A549 (cell line): ENCODE data around the gene ADSL. TPM values are rescaled to one million over a fixed set of nuclear protein-coding genes. Genes with fewer than 3 reads are reported as not detected.

Experiments used
- ATAC-seq, 2 experiments: fragments of 200-7000 bp in 1 of 2; fragments of >200 bp in 1 of 2; cut with Nextera tagmentation in 1 of 2; cut with Tn5 transposase in 1 of 2; 3 replicates each; pipeline versions ENCODE4 v1.8.0 to v1.9.1; 2018 to 2020; ENCODE audit warnings: mild to moderate bottlenecking in 1 of 2, moderate library complexity in 1 of 2
- CTCF ChIA-PET: fragments of 300-600 bp; sonication (Branson Sonifier 250); formaldehyde crosslinking; extraction: SDS; loops from one replicate; lab custom pipeline; 2021; ENCODE audit warnings: antibody characterized with exemption, inconsistent platforms; lab: Yijun Ruan, JAX
- POLR2A ChIA-PET: fragments of 350-600 bp; formaldehyde crosslinking; extraction: SDS; loops from one replicate; lab custom pipeline; 2021; ENCODE audit warnings: antibody characterized with exemption, inconsistent platforms; lab: Yijun Ruan, JAX
- DNase-seq, 2 experiments: peaks; one replicate each; pipeline versions ENCODE4 v3.0.0 to v3.0.0-alpha.2; 2011 to 2016; ENCODE audit warnings: low read depth in 1 of 2, low spot score in 1 of 2
- FAIRE-seq: peaks from 2 replicates; lab custom pipeline; 2011; peaks lifted over from hg19 to GRCh38; lab: Jason Lieb, UNC
- H3K27ac ChIP-seq, 2 experiments: fragments of >200 bp; sonication (Bioruptor Twin); formaldehyde crosslinking; 3 replicates each; pipeline ENCODE4 v1.5.1; 2016 to 2017
- H3K4me1 ChIP-seq: fragments of >200 bp; sonication (Bioruptor Twin); formaldehyde crosslinking; 3 replicates; pipeline ENCODE4 v1.6.1; 2016
- H3K4me2 ChIP-seq: fragments of >200 bp; sonication (Bioruptor Twin); formaldehyde crosslinking; 3 replicates; pipeline ENCODE4 v1.6.1; 2016
- H3K4me3 ChIP-seq: fragments of >200 bp; sonication (Bioruptor Twin); formaldehyde crosslinking; 3 replicates; pipeline ENCODE4 v1.5.1; 2016
- H3K9me3 ChIP-seq: fragments of >200 bp; sonication (Bioruptor Twin); formaldehyde crosslinking; 3 replicates; pipeline ENCODE4 v1.6.1; 2016
- BHLHE40 ChIP-seq: IDR thresholded peaks from 2 replicates; pipeline ENCODE4 v1.6.1; 2012; ENCODE audit warnings: low read depth, low read length, inconsistent platforms
- CHD2 ChIP-seq: fragments of 150-350 bp; IDR thresholded peaks from 2 replicates; pipeline ENCODE4 v1.6.1; 2014; ENCODE audit warnings: low read length; ENCODE audit not compliant: partially characterized antibody
- EP300 ChIP-seq, 2 experiments: fragments of >200 bp; sonication (Bioruptor Twin); formaldehyde crosslinking; IDR thresholded peaks; 2 replicates in 1 of 2; 3 replicates in 1 of 2; pipeline ENCODE4 v1.6.1; 2016 to 2017
- FOSB ChIP-seq: fragments of 250-450 bp; sonication (Bioruptor Pico); IDR thresholded peaks from 2 replicates; pipeline ENCODE4 v1.5.0; 2020; ENCODE audit warnings: mild to moderate bottlenecking, moderate library complexity
- FOSL2 ChIP-seq, 2 experiments: fragments of 450-650 bp in 1 of 2; fragments of >200 bp in 1 of 2; sonication (Bioruptor Twin) in 1 of 2; formaldehyde crosslinking; IDR thresholded peaks; 2 replicates each; pipeline versions ENCODE4 v1.5.0 to v1.6.1; 2016 to 2020; ENCODE audit warnings: mild to moderate bottlenecking in 1 of 2, moderate library complexity in 1 of 2
- HDAC2 ChIP-seq: fragments of 200-600 bp; sonication (generic); IDR thresholded peaks from 2 replicates; pipeline ENCODE4 v1.6.1; 2016
- HOXA7 ChIP-seq: fragments of 250-450 bp; sonication (Bioruptor Pico); IDR thresholded peaks from 2 replicates; pipeline ENCODE4 v1.5.0; 2020; ENCODE audit warnings: mild to moderate bottlenecking, moderate library complexity
- HOXB13 ChIP-seq: fragments of 250-450 bp; sonication (Bioruptor Pico); IDR thresholded peaks from 2 replicates; pipeline ENCODE4 v1.5.0; 2020; ENCODE audit warnings: low read depth, mild to moderate bottlenecking, moderate library complexity
- HOXB5 ChIP-seq: fragments of 250-450 bp; sonication (Bioruptor Pico); IDR thresholded peaks from 2 replicates; pipeline ENCODE4 v1.5.0; 2020; ENCODE audit warnings: mild to moderate bottlenecking, moderate library complexity
- JUN ChIP-seq, 2 experiments: fragments of >200 bp; sonication (Bioruptor Twin); formaldehyde crosslinking; IDR thresholded peaks; 2 replicates in 1 of 2; 3 replicates in 1 of 2; pipeline ENCODE4 v1.6.1; 2016 to 2017
- KDM5A ChIP-seq: fragments of 200-600 bp; sonication (generic); IDR thresholded peaks from 2 replicates; pipeline ENCODE4 v1.6.1; 2016; ENCODE audit warnings: antibody characterized with exemption, mild to moderate bottlenecking
- MAZ ChIP-seq: fragments of 150-350 bp; IDR thresholded peaks from 2 replicates; pipeline ENCODE4 v1.6.1; 2014; ENCODE audit warnings: antibody characterized with exemption, low read depth, low read length, borderline replicate concordance
- RAD21 ChIP-seq, 2 experiments: fragments of >200 bp in 1 of 2; sonication (Bioruptor Twin) in 1 of 2; formaldehyde crosslinking in 1 of 2; IDR thresholded peaks in 1 of 2; conservative IDR thresholded peaks in 1 of 2; 2 replicates in 1 of 2; 3 replicates in 1 of 2; pipeline ENCODE4 v1.6.1; 2012 to 2018; ENCODE audit warnings: inconsistent platforms in 1 of 2
- RARB ChIP-seq: fragments of 250-450 bp; sonication (Bioruptor Pico); IDR thresholded peaks from 2 replicates; pipeline ENCODE4 v1.8.0; 2021; ENCODE audit warnings: mild to moderate bottlenecking, moderate library complexity
- RCOR1 ChIP-seq: fragments of 150-350 bp; IDR thresholded peaks from 2 replicates; pipeline ENCODE4 v1.6.1; 2014; ENCODE audit warnings: antibody characterized with exemption, low read length, low read depth
- RFX5 ChIP-seq: fragments of 450-650 bp; IDR thresholded peaks from 2 replicates; pipeline ENCODE4 v1.7.1; 2014; ENCODE audit warnings: antibody characterized with exemption, mild to moderate bottlenecking, moderate library complexity
- SMC3 ChIP-seq: fragments of >200 bp; sonication (Bioruptor Twin); formaldehyde crosslinking; IDR thresholded peaks from 3 replicates; pipeline ENCODE4 v1.6.1; 2018; ENCODE audit warnings: inconsistent platforms
- TP53 ChIP-seq: fragments of 250-450 bp; sonication (Bioruptor Pico); IDR thresholded peaks from 2 replicates; pipeline ENCODE4 v1.5.0; 2021; ENCODE audit warnings: mild to moderate bottlenecking, moderate library complexity
- ZC3H11A ChIP-seq: fragments of 450-650 bp; IDR thresholded peaks from 2 replicates; pipeline ENCODE4 v1.6.1; 2014; ENCODE audit warnings: antibody characterized with exemption, mild to moderate bottlenecking
- ZFP36 ChIP-seq: fragments of 450-650 bp; IDR thresholded peaks from 2 replicates; pipeline ENCODE4 v1.6.1; 2014; ENCODE audit warnings: borderline replicate concordance; ENCODE audit not compliant: partially characterized antibody
- WGBS: methylation state at CpG from one replicate; pipeline ENCODE4 v1.1.6; 2017; ENCODE audit errors: missing lambda C conversion rate; 5-methylcytosine and 5-hydroxymethylcytosine counted together
- polyA plus RNA-seq, 4 experiments: library from polyadenylated mRNA; depleted of rRNA in 3 of 4; stranded (reverse); fragments of >200 nt; fragmentation: RNase III in 1 of 4; extraction: RNeasy Plus Mini Kit Qiagen cat#74134 plus additional on column Dnase treatment in 1 of 4; gene quantifications; 2 replicates in 3 of 4; 3 replicates in 1 of 4; pipeline ENCODE4 v1.2.3, GENCODE V29; 2011 to 2017
- TF ChIP-seq, protein P1 (sequence below): fragments of 450-650 bp; IDR thresholded peaks from 2 replicates; pipeline ENCODE4 v1.6.1; 2014; ENCODE audit warnings: antibody characterized with exemption
- TF ChIP-seq, protein P2 (sequence below): fragments of 250-450 bp; sonication (Bioruptor Pico); IDR thresholded peaks from 2 replicates; pipeline ENCODE4 v1.5.0; 2021; ENCODE audit warnings: mild to moderate bottlenecking, moderate library complexity, borderline replicate concordance
- TF ChIP-seq, protein P3 (sequence below): fragments of >200 bp; sonication (Bioruptor Twin); formaldehyde crosslinking; IDR thresholded peaks from 3 replicates; pipeline ENCODE4 v1.5.1; 2016
- TF ChIP-seq, protein P4 (sequence below): IDR thresholded peaks from 2 replicates; pipeline ENCODE4 v1.6.1; 2012

ADSL gene
- polyA plus RNA-seq, 2 of the 4 experiments (the other 2 are of a cell fraction), result 85.6 to 126 TPM

DNA sequence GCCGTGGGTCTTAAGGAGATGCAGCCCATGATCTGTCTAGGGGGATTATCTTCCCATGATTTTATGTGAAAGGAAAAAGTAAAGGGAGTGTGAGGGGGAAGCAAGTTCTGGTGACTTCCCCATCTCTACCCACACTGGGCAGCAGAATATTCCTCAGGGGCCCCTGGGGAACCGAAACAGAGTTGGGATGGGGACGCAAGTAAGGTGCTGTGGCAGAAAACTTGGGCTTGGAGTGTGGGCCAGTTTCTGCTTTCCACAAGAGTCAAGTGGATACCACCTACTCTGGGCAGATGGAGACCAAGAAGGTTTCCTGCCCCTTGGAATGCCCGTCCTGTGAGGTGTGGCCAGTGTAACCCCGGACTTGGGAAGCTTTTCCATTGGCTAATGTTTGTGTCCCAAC, 88.4 kb downstream of the ADSL start:
- WGBS, result 91% methylated on average over 5 of the region's 5 CpGs
- FAIRE-seq (no peak), DNase-seq (no peak), ATAC-seq (no peak)
- ChIA-PET CTCF (interaction anchor here (0.6 to 7.3 kb wide), 4 partner anchors 12 to 210 kb away, joined by 3 to 70 read pairs (median 28); no protein-coding TSS in a partner anchor), POLR2A (no interaction called here)
- H3K9me3 ChIP-seq, result no peaks in the 10 kb centered on the region
- no peak overlapping the region for H3K4me3 ChIP-seq
- H3K4me2 ChIP-seq, result no peak overlapping the region
- TF ChIP-seq, protein P1, sequence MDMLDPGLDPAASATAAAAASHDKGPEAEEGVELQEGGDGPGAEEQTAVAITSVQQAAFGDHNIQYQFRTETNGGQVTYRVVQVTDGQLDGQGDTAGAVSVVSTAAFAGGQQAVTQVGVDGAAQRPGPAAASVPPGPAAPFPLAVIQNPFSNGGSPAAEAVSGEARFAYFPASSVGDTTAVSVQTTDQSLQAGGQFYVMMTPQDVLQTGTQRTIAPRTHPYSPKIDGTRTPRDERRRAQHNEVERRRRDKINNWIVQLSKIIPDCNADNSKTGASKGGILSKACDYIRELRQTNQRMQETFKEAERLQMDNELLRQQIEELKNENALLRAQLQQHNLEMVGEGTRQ, result no peak
- TF ChIP-seq CHD2 (no peak), BHLHE40 (no peak), FOSL2 (IDR thresholded peaks at IDR 0.05) (no peak), FOSL2 (CRISPR knock-in tag; IDR thresholded peaks at IDR 0.05) (no peak), HOXA7 (no peak), JUN (IDR thresholded peaks at IDR 0.05) (no peak), EP300 (IDR thresholded peaks at IDR 0.05) (no peak), MAZ (no peak), ZC3H11A (no peak), KDM5A (no peak), FOSB (no peak), HDAC2 (no peak)
- TF ChIP-seq, protein P2, sequence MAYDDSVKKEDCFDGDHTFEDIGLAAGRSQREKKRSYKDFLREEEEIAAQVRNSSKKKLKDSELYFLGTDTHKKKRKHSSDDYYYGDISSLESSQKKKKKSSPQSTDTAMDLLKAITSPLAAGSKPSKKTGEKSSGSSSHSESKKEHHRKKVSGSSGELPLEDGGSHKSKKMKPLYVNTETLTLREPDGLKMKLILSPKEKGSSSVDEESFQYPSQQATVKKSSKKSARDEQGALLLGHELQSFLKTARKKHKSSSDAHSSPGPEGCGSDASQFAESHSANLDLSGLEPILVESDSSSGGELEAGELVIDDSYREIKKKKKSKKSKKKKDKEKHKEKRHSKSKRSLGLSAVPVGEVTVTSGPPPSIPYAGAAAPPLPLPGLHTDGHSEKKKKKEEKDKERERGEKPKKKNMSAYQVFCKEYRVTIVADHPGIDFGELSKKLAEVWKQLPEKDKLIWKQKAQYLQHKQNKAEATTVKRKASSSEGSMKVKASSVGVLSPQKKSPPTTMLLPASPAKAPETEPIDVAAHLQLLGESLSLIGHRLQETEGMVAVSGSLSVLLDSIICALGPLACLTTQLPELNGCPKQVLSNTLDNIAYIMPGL (CRISPR knock-in tag), result no peak
- H3K4me1 ChIP-seq, result peaks cover 37% of the 10 kb centered on the region
- H3K27ac ChIP-seq, result no peak overlapping the region

DNA sequence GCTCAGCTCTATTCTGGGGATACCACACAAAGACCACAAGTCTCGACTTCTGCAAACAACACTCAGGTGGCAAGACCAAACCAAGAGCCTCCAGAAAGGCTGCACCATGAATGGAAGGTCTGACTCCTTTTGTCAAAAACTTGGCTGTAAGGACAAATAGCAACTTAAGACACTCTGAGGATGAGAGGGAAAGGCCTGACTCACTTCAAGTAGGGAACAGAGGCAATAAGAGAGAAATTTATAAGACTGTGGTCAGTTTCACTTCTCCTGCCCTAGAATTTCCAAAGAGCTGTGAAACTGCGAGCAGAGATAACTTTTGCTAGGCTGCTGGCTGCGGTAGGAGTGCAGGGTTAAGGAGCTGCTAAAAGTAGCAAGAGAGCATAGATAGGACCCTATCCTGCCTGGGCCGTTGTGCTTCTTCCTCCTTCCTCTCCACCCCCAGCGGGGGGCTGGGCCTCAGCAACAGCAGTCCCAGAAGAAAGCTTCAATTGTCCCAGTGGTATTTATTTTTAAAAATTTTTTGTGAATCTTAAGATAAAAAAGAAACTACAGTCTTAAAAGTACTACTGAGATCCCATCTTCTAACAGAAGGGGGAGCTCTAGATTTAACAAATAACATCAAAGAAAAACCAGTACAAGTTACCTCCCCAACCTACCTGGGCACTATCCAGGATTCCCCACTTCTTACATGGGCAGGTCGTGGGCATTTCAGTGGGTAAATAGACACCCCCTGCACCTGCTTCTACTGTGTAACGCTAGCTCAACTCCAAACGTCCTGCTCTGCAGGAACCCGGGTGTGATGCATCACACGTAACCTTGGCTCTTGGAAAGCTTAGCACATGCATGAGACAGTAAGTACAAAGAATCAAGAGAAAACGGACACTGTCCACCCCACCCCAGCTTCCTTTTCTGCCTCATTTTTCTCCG, 90.5 kb downstream of the ADSL start:
- H3K9me3 ChIP-seq, result no peaks in the 10 kb centered on the region
- no peak overlapping the region for H3K4me3 ChIP-seq
- peak; percentile 74 to 79; a peak in 5 of 6 replicates for ATAC-seq
- TF ChIP-seq RCOR1 (no peak), HOXB5 (CRISPR knock-in tag) (no peak), TP53 (no peak), RFX5 (no peak), RARB (CRISPR knock-in tag) (no peak), SMC3 (peak; percentile 67), HOXB13 (no peak), EP300 (IDR thresholded peaks at IDR 0.05) (no peak), RAD21 (conservative IDR thresholded peaks at IDR 0.05 in 1 of 2, IDR thresholded peaks at IDR 0.05 in 1 of 2) (peak; percentile 57 to 75), ZFP36 (no peak)
- TF ChIP-seq, protein P3, sequence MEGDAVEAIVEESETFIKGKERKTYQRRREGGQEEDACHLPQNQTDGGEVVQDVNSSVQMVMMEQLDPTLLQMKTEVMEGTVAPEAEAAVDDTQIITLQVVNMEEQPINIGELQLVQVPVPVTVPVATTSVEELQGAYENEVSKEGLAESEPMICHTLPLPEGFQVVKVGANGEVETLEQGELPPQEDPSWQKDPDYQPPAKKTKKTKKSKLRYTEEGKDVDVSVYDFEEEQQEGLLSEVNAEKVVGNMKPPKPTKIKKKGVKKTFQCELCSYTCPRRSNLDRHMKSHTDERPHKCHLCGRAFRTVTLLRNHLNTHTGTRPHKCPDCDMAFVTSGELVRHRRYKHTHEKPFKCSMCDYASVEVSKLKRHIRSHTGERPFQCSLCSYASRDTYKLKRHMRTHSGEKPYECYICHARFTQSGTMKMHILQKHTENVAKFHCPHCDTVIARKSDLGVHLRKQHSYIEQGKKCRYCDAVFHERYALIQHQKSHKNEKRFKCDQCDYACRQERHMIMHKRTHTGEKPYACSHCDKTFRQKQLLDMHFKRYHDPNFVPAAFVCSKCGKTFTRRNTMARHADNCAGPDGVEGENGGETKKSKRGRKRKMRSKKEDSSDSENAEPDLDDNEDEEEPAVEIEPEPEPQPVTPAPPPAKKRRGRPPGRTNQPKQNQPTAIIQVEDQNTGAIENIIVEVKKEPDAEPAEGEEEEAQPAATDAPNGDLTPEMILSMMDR, result peak; percentile 68
- TF ChIP-seq, protein P4, sequence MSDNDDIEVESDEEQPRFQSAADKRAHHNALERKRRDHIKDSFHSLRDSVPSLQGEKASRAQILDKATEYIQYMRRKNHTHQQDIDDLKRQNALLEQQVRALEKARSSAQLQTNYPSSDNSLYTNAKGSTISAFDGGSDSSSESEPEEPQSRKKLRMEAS, result 0 out of 2 replicates have a peak, but pooled peaks have one; percentile 34
- WGBS, result 20% methylated on average over 12 of the region's 12 CpGs
- H3K4me1 ChIP-seq, result peaks cover 41% of the 10 kb centered on the region
- H3K4me2 ChIP-seq, result peak overlapping the region; percentile 73
- ChIA-PET POLR2A (interaction anchor here (0.7 kb wide), 1 partner anchor 223 kb away, joined by 5 read pairs; no protein-coding TSS in a partner anchor), CTCF (interaction anchor here (0.5 to 7.3 kb wide), 42 partner anchors 8 to 448 kb away, joined by 3 to 70 read pairs (median 4); no protein-coding TSS in a partner anchor)
- peak; percentile 29 to 70 for DNase-seq
- H3K27ac ChIP-seq, result peak overlapping the region; percentile 81 to 83
- no peak for FAIRE-seq
